Smooth muscle cell (in vitro differentiated cells): ENCODE results near the gene TREM1. TPM values are rescaled to one million over a fixed set of nuclear protein-coding genes. Genes with fewer than 3 reads are reported as not detected.

Source experiments
- DNase-seq: peaks from one replicate; lab custom pipeline; 2025; ENCODE audit not compliant: unreplicated experiment; lab: John Stamatoyannopoulos, UW
- H2AFZ ChIP-seq: fragments of 200-600 bp; sonication (generic); 2 replicates; pipeline ENCODE4 v1.6.0; 2016; ENCODE audit warnings: antibody characterized with exemption, low read depth, mild to moderate bottlenecking
- H3F3A ChIP-seq: fragments of 200-600 bp; sonication (generic); 2 replicates; pipeline ENCODE4 v1.6.0; 2017; ENCODE audit warnings: antibody characterized with exemption, low read depth
- H3K27ac ChIP-seq: fragments of 200-600 bp; sonication (generic); 2 replicates; pipeline ENCODE4 v1.5.1; 2016; ENCODE audit warnings: low read depth, mild to moderate bottlenecking
- H3K27me3 ChIP-seq: fragments of 200-600 bp; sonication (generic); 2 replicates; pipeline ENCODE4 v1.6.1; 2016; ENCODE audit warnings: low read depth, mild to moderate bottlenecking
- H3K36me3 ChIP-seq: fragments of 200-600 bp; sonication (generic); 2 replicates; pipeline ENCODE4 v1.5.1; 2016; ENCODE audit warnings: low read depth
- H3K4me1 ChIP-seq: fragments of 200-600 bp; sonication (generic); 2 replicates; pipeline ENCODE4 v1.5.1; 2016; ENCODE audit warnings: low read depth
- H3K4me2 ChIP-seq: fragments of 200-600 bp; sonication (generic); 2 replicates; pipeline ENCODE4 v1.6.0; 2016; ENCODE audit warnings: mild to moderate bottlenecking
- H3K4me3 ChIP-seq: fragments of 200-600 bp; sonication (generic); 2 replicates; pipeline ENCODE4 v1.5.1; 2016; ENCODE audit warnings: mild to moderate bottlenecking
- H3K79me2 ChIP-seq: fragments of 200-600 bp; sonication (generic); 2 replicates; pipeline ENCODE4 v1.6.0; 2016; ENCODE audit warnings: low read depth, mild to moderate bottlenecking
- H3K9ac ChIP-seq: fragments of 200-600 bp; sonication (generic); 2 replicates; pipeline ENCODE4 v1.6.0; 2016; ENCODE audit warnings: low read depth
- H3K9me3 ChIP-seq: fragments of 200-600 bp; sonication (generic); replicated peaks from 2 replicates; pipeline ENCODE4 v1.5.1; 2016; ENCODE audit warnings: low read depth
- H4K20me1 ChIP-seq: fragments of 200-600 bp; sonication (generic); 2 replicates; pipeline ENCODE4 v1.6.0; 2016; ENCODE audit warnings: low read depth
- WGBS: methylation state at CpG from one replicate; pipeline ENCODE4 v1.1.7; 2016; ENCODE audit warnings: low lambda C conversion rate; 5-methylcytosine and 5-hydroxymethylcytosine counted together
- polyA plus RNA-seq: library from polyadenylated mRNA; unstranded; fragments of >200 nt; fragmentation: Nextera tagmentation; extraction: Ambion mirVana; gene quantifications from 2 replicates; pipeline ENCODE4 v1.2.1, GENCODE V29; 2016
- total RNA-seq: library from RNA; depleted of rRNA; stranded (reverse); fragments of >200 nt; gene quantifications from 2 replicates; pipeline ENCODE4 v1.2.3, GENCODE V29; 2014
- TF ChIP-seq, protein P1 (sequence below): fragments of 200-600 bp; sonication (generic); IDR thresholded peaks from 2 replicates; pipeline ENCODE4 v1.5.1; 2017; ENCODE audit warnings: borderline replicate concordance, mild to moderate bottlenecking, antibody characterized with exemption; ENCODE audit not compliant: insufficient read depth, poor library complexity, severe bottlenecking

The TREM1 gene
- total and polyA plus RNA-seq, 2 experiments from 2014 or later, result 6.9 to 14.1 TPM

GRCh38 chr6:41294214-41294872 is 7.9 kb upstream of the TREM1 start:
- Histone ChIP-seq H3F3A (no peaks in the 10 kb centered on the region), H3K27ac (no peak overlapping the region), H3K9me3 (no peaks in the 10 kb centered on the region), H3K79me2 (no peaks in the 10 kb centered on the region), H3K36me3 (no peaks in the 10 kb centered on the region), H3K9ac (no peak overlapping the region), H3K4me2 (no peak overlapping the region), H3K27me3 (no peaks in the 10 kb centered on the region), H2AFZ (no peak overlapping the region), H3K4me1 (no peaks in the 10 kb centered on the region), H4K20me1 (no peaks in the 10 kb centered on the region), H3K4me3 (no peak overlapping the region)
- 88% methylated on average over 3 of the region's 3 CpGs for WGBS
- no peak for DNase-seq
- TF ChIP-seq, protein P1, sequence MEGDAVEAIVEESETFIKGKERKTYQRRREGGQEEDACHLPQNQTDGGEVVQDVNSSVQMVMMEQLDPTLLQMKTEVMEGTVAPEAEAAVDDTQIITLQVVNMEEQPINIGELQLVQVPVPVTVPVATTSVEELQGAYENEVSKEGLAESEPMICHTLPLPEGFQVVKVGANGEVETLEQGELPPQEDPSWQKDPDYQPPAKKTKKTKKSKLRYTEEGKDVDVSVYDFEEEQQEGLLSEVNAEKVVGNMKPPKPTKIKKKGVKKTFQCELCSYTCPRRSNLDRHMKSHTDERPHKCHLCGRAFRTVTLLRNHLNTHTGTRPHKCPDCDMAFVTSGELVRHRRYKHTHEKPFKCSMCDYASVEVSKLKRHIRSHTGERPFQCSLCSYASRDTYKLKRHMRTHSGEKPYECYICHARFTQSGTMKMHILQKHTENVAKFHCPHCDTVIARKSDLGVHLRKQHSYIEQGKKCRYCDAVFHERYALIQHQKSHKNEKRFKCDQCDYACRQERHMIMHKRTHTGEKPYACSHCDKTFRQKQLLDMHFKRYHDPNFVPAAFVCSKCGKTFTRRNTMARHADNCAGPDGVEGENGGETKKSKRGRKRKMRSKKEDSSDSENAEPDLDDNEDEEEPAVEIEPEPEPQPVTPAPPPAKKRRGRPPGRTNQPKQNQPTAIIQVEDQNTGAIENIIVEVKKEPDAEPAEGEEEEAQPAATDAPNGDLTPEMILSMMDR, result no peak

GRCh38 chr6:41291717-41292116 is 5.2 kb upstream of the TREM1 start:
- no peaks in the 10 kb centered on the region for H3F3A ChIP-seq
- H3K4me3 ChIP-seq, result no peak overlapping the region
- H3K27ac ChIP-seq, result no peak overlapping the region
- no peak overlapping the region for H3K9ac ChIP-seq
- no peaks in the 10 kb centered on the region for H3K4me1 ChIP-seq
- H4K20me1 ChIP-seq, result no peaks in the 10 kb centered on the region
- TF ChIP-seq, protein P1, result no peak
- no peak for DNase-seq
- H3K27me3 ChIP-seq, result no peaks in the 10 kb centered on the region
- H3K79me2 ChIP-seq, result no peaks in the 10 kb centered on the region
- WGBS, result 88% methylated on average over 1 of the region's 1 CpG
- H3K4me2 ChIP-seq, result no peak overlapping the region
- no peaks in the 10 kb centered on the region for H3K36me3 ChIP-seq
- H2AFZ ChIP-seq, result no peak overlapping the region
- H3K9me3 ChIP-seq, result no peaks in the 10 kb centered on the region

DNA sequence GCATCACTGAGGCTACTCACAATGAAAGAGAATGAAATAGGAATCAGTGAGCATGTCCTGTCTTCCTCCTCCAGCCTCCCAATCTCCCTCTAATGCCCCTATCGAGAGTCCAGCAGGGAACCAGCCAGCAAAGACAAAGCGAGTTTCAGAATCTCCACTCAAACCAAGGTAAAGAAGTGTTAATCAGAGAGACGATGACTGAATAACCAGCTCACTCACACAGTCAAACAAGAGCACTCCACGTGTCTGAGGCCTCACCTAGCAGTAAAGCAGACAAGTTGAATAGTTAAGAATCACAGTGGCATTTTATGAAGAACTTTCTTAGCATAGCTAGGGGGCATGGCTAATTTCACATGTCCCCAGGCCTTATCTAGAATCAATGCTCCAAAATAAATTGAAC is 3.3 kb upstream of the TREM1 start:
- Histone ChIP-seq H3K4me1 (no peaks in the 10 kb centered on the region), H3F3A (no peaks in the 10 kb centered on the region), H3K9me3 (no peaks in the 10 kb centered on the region), H3K36me3 (no peaks in the 10 kb centered on the region), H3K27me3 (no peaks in the 10 kb centered on the region), H3K79me2 (no peaks in the 10 kb centered on the region), H4K20me1 (no peaks in the 10 kb centered on the region), H3K4me3 (no peak overlapping the region), H2AFZ (peak overlapping the region; percentile 36), H3K27ac (no peak overlapping the region), H3K9ac (no peak overlapping the region), H3K4me2 (no peak overlapping the region)
- TF ChIP-seq, protein P1, result no peak
- DNase-seq, result no peak
- 69% methylated on average over 4 of the region's 4 CpGs for WGBS

DNA sequence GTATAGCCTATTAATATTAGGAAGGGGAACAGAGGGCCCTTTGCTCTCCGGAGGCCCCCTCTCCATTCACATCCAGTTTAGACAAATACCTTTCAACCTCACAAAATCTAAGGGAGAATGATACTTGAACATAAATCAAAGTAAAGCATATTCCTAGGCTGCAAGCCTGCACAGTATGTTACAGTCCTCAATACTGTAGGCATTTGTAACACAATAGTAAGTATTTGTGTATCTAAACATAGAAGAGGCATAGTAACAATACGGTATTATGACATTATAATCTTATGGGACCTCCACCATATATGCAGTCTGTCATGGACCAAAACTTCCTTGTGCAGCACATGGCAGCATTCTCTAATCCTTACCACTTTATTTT is 2.3 kb upstream of the TREM1 start:
- Histone ChIP-seq H3K9me3 (no peaks in the 10 kb centered on the region), H3K79me2 (no peaks in the 10 kb centered on the region), H4K20me1 (no peaks in the 10 kb centered on the region), H3K9ac (no peak overlapping the region), H3K36me3 (no peaks in the 10 kb centered on the region), H3K27me3 (no peaks in the 10 kb centered on the region), H3K27ac (no peak overlapping the region), H3K4me3 (no peak overlapping the region), H3F3A (no peaks in the 10 kb centered on the region), H3K4me2 (no peak overlapping the region), H3K4me1 (no peaks in the 10 kb centered on the region), H2AFZ (no peak overlapping the region)
- TF ChIP-seq, protein P1, result no peak
- no peak for DNase-seq
- 97% methylated on average over 2 of the region's 2 CpGs for WGBS
